Measurements from ENCODE around the gene P2RX1. TPM values are rescaled to one million over a fixed set of nuclear protein-coding genes. Genes with fewer than 3 reads are reported as not detected.
"Not testable (repeated sequence)": the region's sequence is repeated elsewhere in the genome, so short reads cannot be mapped to it uniquely, and the experiment has no call there.

P2RX1 gene
- total and polyA plus RNA-seq, 2 donors = 19.6 to 126 TPM

- no peak for DNase-seq (ENCODE audit: extremely low spot score)
- no peaks in the 10 kb centered on the region for H3K4me1 ChIP-seq (ENCODE audit: insufficient read depth)
- no peak overlapping the region for H3K4me3 ChIP-seq (ENCODE audit: low read depth, low read length)
- no peak overlapping the region for H3K27ac ChIP-seq (ENCODE audit: low read depth)
- 59% methylated on average over 11 of the region's 11 CpGs for WGBS
- no peaks in the 10 kb centered on the region for H3K36me3 ChIP-seq (ENCODE audit: insufficient read depth)
Observed at GRCh38 chr17:3870871-3871306, 45.4 kb downstream of the P2RX1 start.

- H3K36me3 ChIP-seq (ENCODE audit: insufficient read depth) = no peaks in the 10 kb centered on the region
- H3K27ac ChIP-seq (ENCODE audit: low read depth) = no peak overlapping the region
- WGBS = 77% methylated on average over 11 of the region's 11 CpGs
- H3K4me1 ChIP-seq (ENCODE audit: insufficient read depth) = no peaks in the 10 kb centered on the region
- DNase-seq (ENCODE audit: extremely low spot score) = no peak
- no peak overlapping the region for H3K4me3 ChIP-seq (ENCODE audit: low read depth, low read length)
Observed at GRCh38 chr17:3867606-3868005, 48.7 kb downstream of the P2RX1 start.

GRCh38 chr17:3867106-3867505 lies 49.2 kb downstream of the P2RX1 start:
- 73% methylated on average over 17 of the region's 17 CpGs for WGBS
- Histone ChIP-seq H3K36me3 (ENCODE audit: insufficient read depth) (no peaks in the 10 kb centered on the region), H3K4me1 (ENCODE audit: insufficient read depth) (no peaks in the 10 kb centered on the region), H3K4me3 (ENCODE audit: low read depth, low read length) (no peak overlapping the region), H3K27ac (ENCODE audit: low read depth) (no peak overlapping the region)
- no peak for DNase-seq (ENCODE audit: extremely low spot score)

- H3K4me3 ChIP-seq (ENCODE audit: low read depth, low read length) = no peak overlapping the region
- H3K27ac ChIP-seq (ENCODE audit: low read depth) = no peak overlapping the region
- whole genome bisulfite sequencing = 96% methylated on average over 21 of the region's 21 CpGs
- DNase-seq (ENCODE audit: extremely low spot score) = no peak
- no peaks in the 10 kb centered on the region for H3K4me1 ChIP-seq (ENCODE audit: insufficient read depth)
- no peaks in the 10 kb centered on the region for H3K36me3 ChIP-seq (ENCODE audit: insufficient read depth)
Observed at GRCh38 chr17:3866276-3866675, 50.0 kb downstream of the P2RX1 start.

GRCh38 chr17:3865176-3865575 lies 51.1 kb downstream of the P2RX1 start:
- H3K36me3 ChIP-seq (ENCODE audit: insufficient read depth) = no peaks in the 10 kb centered on the region
- no peak overlapping the region for H3K4me3 ChIP-seq (ENCODE audit: low read depth, low read length)
- 74% methylated on average over 8 of the region's 8 CpGs for WGBS
- H3K4me1 ChIP-seq (ENCODE audit: insufficient read depth) = no peaks in the 10 kb centered on the region
- no peak for DNase-seq (ENCODE audit: extremely low spot score)
- no peak overlapping the region for H3K27ac ChIP-seq (ENCODE audit: low read depth)

- Histone ChIP-seq H3K4me1 (ENCODE audit: insufficient read depth) (no peaks in the 10 kb centered on the region), H3K4me3 (ENCODE audit: low read depth, low read length) (no peak overlapping the region), H3K36me3 (ENCODE audit: insufficient read depth) (no peaks in the 10 kb centered on the region), H3K27ac (ENCODE audit: low read depth) (no peak overlapping the region)
- no peak for DNase-seq (ENCODE audit: extremely low spot score)
- 89% methylated on average over 10 of the region's 10 CpGs for WGBS
Observed at GRCh38 chr17:3864534-3864933, 51.7 kb downstream of the P2RX1 start.

- Histone ChIP-seq H3K4me3 (ENCODE audit: low read depth, low read length) (no peak overlapping the region), H3K27ac (ENCODE audit: low read depth) (no peak overlapping the region), H3K4me1 (ENCODE audit: insufficient read depth) (no peaks in the 10 kb centered on the region), H3K36me3 (ENCODE audit: insufficient read depth) (no peaks in the 10 kb centered on the region)
- DNase-seq (ENCODE audit: extremely low spot score) = no peak
- 85% methylated on average over 28 of the region's 28 CpGs for WGBS
Observed at GRCh38 chr17:3861761-3862681, 54.2 kb downstream of the P2RX1 start.

GRCh38 chr17:3860939-3861700 lies 55.1 kb downstream of the P2RX1 start:
- WGBS = 93% methylated on average over 30 of the region's 30 CpGs
- no peaks in the 10 kb centered on the region for H3K4me1 ChIP-seq (ENCODE audit: insufficient read depth)
- H3K36me3 ChIP-seq (ENCODE audit: insufficient read depth) = no peaks in the 10 kb centered on the region
- no peak overlapping the region for H3K4me3 ChIP-seq (ENCODE audit: low read depth, low read length)
- DNase-seq (ENCODE audit: extremely low spot score) = no peak
- H3K27ac ChIP-seq (ENCODE audit: low read depth) = no peak overlapping the region

GRCh38 chr17:3859940-3860339 lies 56.3 kb downstream of the P2RX1 start:
- no peaks in the 10 kb centered on the region for H3K4me1 ChIP-seq (ENCODE audit: insufficient read depth)
- H3K36me3 ChIP-seq (ENCODE audit: insufficient read depth) = no peaks in the 10 kb centered on the region
- WGBS = 73% methylated on average over 9 of the region's 9 CpGs
- H3K27ac ChIP-seq (ENCODE audit: low read depth) = no peak overlapping the region
- DNase-seq (ENCODE audit: extremely low spot score) = no peak
- H3K4me3 ChIP-seq (ENCODE audit: low read depth, low read length) = no peak overlapping the region

- DNase-seq (ENCODE audit: extremely low spot score) = no peak
- no peak overlapping the region for H3K4me3 ChIP-seq (ENCODE audit: low read depth, low read length)
- H3K36me3 ChIP-seq (ENCODE audit: insufficient read depth) = no peaks in the 10 kb centered on the region
- H3K27ac ChIP-seq (ENCODE audit: low read depth) = no peak overlapping the region
- 77% methylated on average over 16 of the region's 16 CpGs for WGBS
- no peaks in the 10 kb centered on the region for H3K4me1 ChIP-seq (ENCODE audit: insufficient read depth)
Observed at GRCh38 chr17:3857261-3858105, 58.8 kb downstream of the P2RX1 start.

GRCh38 chr17:3854204-3854603 lies 62.1 kb downstream of the P2RX1 start:
- WGBS = 92% methylated on average over 21 of the region's 36 CpGs
- H3K36me3 ChIP-seq (ENCODE audit: insufficient read depth); H3K4me1 ChIP-seq (ENCODE audit: insufficient read depth); H3K27ac ChIP-seq (ENCODE audit: low read depth); H3K4me3 ChIP-seq (ENCODE audit: low read depth, low read length); DNase-seq (ENCODE audit: extremely low spot score): not testable (repeated sequence)

GRCh38 chr17:3852561-3852960 lies 63.7 kb downstream of the P2RX1 start:
- H3K27ac ChIP-seq (ENCODE audit: low read depth) = no peak overlapping the region
- no peak overlapping the region for H3K4me3 ChIP-seq (ENCODE audit: low read depth, low read length)
- DNase-seq (ENCODE audit: extremely low spot score) = no peak
- 75% methylated on average over 10 of the region's 10 CpGs for WGBS
- no peaks in the 10 kb centered on the region for H3K36me3 ChIP-seq (ENCODE audit: insufficient read depth)
- no peaks in the 10 kb centered on the region for H3K4me1 ChIP-seq (ENCODE audit: insufficient read depth)

- Histone ChIP-seq H3K27ac (ENCODE audit: low read depth) (no peak overlapping the region), H3K4me3 (ENCODE audit: low read depth, low read length) (no peak overlapping the region), H3K36me3 (ENCODE audit: insufficient read depth) (no peaks in the 10 kb centered on the region), H3K4me1 (ENCODE audit: insufficient read depth) (no peaks in the 10 kb centered on the region)
- no peak for DNase-seq (ENCODE audit: extremely low spot score)
- WGBS = 76% methylated on average over 24 of the region's 24 CpGs
Observed at GRCh38 chr17:3851461-3852100, 64.7 kb downstream of the P2RX1 start.

Data from urinary bladder (tissue), 4 donors.